ENCODE data around the gene PITX1.
A peak's percentile ranks its signal among the peaks of the same experiment; 100 is the strongest.

The PITX1 gene

DNA sequence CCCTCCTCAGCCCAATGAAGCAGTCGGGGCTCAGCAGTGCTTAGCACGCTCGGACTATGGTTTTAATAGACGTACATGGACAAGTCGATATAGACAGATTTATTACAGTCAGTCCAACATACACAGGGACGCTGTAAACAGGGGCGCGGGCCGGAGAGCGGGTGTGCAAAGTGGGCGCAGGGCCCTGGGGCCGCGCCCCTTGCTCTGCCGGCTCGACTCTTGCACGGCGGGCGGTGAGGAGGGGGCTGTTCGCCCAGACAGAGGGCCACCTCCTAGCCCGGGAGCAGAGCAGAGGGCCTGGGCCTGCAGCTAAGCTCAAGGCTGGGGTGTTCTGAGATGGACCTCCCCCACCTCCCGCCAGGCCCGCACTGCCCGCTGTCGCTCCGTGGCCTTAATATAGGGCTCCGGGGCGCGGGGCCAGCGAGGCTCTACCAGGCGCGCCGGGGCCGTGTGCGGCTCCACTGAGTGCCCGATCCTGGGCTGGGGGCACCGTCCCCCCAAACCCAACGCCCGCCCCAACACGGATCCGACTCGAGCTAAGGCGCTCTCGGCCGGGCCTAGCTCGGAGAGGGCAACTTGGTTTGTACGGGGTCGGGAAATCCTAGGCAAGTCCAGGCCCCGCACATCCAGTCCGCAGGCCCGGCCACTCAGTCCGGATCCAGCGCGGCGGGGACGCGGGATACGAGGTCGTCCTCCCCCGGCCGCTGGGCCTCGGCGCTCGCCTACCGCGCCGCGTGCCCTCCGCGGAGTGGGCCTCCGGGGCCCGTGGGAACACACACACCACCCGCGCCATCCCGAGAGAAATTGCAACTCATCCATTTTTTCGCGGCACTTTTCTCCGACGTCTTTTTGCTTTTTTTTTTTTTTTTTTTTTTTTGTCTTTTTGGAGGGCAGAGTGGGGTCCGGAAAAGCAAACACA is 6.1 kb downstream of the PITX1 start:
- no peak for DNase-seq

DNA sequence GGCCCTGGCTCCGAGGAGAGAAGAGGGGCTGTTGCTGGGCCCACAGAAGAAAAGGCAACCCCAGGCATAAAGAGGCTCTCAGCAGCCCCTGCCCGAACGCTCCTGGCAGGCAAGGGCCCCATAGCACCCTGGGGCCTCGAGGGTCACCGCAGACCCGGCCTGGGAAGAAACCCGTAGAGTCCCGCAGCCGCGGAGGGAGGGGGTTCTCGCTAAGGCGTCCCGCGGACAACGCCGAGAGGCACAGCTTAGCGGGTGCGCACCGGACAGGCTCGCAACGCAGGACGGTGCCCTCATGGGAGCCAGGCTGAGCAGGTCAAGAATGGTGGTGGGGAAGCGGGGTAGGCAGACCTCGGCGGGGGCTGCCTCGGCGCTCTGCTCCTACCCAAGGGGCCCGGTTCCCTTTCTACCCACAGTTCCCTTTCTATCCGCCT is 6.7 kb downstream of the PITX1 start:
- no peak for DNase-seq

DNA sequence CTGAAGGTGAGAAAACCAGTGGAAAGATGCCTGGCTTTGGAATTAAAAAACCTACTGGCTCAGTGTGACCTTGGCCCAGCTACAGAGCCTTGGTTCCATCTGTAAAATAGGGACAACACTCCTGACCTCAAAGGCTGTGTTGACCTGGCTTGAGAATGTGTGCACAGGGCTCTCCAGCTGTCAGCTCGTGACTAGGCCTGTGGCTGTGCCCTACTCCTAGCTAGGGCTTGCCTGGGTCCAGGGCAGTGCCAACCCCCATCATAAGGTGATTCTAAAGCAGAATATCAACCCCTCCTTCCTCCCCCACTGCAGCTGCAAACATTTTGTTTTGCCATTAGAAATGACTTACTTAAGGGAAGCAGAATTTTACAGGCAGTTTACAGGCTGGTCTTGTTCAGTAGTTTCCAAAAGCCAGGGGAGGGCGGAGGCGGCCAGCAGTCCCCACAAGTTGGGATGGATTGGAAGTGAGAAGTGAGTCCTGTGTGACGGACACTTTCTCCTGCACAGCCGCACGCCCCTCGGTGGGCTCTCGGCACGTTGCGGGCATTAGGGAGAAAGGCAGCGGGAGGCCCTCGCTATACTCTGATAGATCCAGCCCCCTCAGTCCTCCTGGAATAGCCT is 7.3 kb downstream of the PITX1 start:
- DNase-seq, result no peak

DNA sequence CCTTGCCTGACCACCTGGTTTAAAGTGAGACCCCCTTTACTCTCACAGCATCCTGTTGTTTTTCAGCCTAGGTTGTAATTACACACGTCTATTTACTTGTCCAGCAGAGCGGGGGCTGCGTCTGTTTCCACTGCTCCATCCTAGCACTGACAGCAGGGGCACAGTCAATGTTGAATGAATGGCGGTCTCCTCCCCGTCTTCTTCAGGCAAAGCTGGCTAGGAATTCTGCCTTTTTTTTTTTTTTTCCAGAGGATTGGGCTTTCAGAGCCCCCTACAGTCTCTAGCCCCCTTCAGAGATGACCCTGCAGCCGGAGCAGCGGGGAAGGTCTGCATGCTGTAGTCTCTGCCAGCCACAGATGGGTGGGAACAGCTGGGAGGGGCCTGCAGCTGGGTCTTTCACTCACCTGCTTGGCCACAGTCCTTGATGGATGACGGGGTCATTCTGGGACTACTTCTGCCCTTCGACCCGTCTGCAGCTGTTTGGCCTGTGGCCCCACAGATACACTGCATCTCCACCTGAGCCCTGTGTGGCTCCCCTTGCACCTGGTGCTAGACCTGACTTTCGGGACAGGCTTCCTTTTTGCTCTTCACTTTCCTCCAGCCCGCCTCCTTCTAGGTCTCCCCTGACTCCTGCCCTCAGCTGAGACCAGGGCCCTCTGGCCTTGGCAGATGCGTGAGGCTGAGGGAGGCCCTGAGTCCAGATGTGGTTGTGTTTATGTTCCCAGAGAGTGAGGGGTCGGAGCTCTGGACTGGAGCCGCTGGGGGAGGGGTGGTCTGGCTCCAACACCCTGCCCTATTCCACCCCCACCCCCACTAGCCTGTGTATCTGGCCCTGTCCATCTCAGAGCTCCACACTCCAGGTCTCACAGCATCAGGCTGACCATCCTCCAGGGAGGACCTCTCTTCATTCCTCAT is 8.0 kb downstream of the PITX1 start:
- DNase-seq, result no peak

DNA sequence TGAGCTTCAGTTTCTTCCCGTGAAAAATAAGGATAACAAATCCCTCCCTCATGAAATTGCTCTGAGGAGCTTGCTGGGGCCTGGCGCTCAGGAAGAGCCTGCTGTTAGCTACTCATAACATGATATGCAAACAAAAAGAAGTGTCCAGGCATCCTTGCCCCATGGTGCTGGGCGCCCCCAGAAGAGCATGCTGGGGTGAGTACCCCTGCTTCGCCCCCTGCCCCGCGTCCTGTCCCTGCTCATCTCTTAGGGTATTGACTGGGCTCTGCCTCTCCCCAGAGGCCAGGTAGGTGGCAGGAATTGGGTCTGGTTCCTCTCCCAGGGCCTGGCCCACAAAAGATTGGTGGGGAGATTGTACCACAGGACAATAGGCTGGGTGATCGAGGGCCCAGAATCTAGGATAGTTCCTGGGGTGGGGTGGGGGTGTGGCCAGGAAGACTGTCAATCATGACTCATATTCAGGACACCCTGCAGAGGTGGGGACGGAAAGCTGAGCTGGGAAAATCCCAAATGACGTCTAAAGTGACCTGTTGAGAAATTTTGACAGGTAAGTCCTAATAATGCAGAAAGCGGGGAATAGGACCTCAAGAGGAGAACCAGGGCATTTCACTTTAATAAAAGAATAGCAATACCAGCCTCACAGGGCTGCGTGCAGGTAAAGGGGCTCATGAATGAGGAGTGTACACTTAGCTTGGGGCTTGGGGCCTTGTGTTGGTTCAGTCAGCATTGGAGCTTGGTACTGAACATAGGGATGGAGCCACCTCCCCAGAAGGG is 8.9 kb downstream of the PITX1 start:
- DNase-seq, result no peak

- no peak for DNase-seq
Observed at GRCh38 chr5:135020111-135020895, 13.7 kb downstream of the PITX1 start.

- DNase-seq, result no peak
Observed at GRCh38 chr5:135019314-135019713, 14.7 kb downstream of the PITX1 start.

GRCh38 chr5:135018457-135018856 is 15.6 kb downstream of the PITX1 start:
- DNase-seq, result no peak

GRCh38 chr5:135016861-135017290 is 17.2 kb downstream of the PITX1 start:
- DNase-seq, result no peak

DNA sequence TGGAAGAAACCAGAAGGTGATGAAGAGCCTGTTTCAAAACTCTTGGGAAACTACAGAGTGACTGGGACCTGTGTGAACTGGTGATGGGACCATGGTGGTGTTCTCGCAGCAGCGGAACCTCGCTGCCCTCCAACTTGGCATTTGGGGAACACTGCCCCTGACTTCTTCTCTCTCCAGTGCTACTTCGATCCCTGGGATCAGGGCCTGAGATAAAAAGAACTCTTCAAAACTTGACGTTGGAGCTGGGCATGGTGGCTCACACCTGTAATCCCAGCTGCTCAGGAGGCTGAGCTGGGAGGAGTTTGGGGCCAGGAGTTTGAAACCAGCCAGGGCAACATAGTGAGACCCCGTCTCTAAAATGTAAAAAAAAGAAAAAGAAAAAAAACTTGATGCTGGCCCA is 18.1 kb downstream of the PITX1 start:
- DNase-seq, result no peak

- peak; percentile 38 for DNase-seq
Observed at GRCh38 chr5:135013947-135014570, 20.0 kb downstream of the PITX1 start.

DNA sequence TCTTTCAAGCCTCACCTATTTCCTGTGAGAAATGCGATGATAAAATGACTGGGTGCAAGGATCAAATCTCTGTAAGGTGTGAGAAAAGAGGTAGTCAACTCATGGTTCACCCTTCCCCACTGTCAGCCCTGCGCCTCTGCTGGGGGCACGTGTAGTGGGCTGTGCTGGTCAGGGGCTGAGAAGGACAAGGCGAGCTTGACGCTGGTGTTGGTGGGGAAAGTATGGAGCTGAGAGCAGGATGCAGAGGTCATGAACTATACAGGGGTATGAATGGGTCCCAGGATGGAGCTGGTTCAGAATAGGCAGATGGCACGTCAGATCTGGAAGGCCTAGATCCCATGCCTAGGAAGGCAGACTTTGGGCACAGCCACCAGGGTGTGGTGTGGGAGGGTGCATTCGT is 20.6 kb downstream of the PITX1 start:
- DNase-seq, result no peak

GRCh38 chr5:135012951-135013391 is 21.1 kb downstream of the PITX1 start:
- no peak for DNase-seq

- no peak for DNase-seq
Observed at GRCh38 chr5:135012033-135012588, 21.9 kb downstream of the PITX1 start.

GRCh38 chr5:135011355-135012032 is 22.5 kb downstream of the PITX1 start:
- no peak for DNase-seq

- no peak for DNase-seq
Observed at GRCh38 chr5:135010502-135011354, 23.3 kb downstream of the PITX1 start.

DNA sequence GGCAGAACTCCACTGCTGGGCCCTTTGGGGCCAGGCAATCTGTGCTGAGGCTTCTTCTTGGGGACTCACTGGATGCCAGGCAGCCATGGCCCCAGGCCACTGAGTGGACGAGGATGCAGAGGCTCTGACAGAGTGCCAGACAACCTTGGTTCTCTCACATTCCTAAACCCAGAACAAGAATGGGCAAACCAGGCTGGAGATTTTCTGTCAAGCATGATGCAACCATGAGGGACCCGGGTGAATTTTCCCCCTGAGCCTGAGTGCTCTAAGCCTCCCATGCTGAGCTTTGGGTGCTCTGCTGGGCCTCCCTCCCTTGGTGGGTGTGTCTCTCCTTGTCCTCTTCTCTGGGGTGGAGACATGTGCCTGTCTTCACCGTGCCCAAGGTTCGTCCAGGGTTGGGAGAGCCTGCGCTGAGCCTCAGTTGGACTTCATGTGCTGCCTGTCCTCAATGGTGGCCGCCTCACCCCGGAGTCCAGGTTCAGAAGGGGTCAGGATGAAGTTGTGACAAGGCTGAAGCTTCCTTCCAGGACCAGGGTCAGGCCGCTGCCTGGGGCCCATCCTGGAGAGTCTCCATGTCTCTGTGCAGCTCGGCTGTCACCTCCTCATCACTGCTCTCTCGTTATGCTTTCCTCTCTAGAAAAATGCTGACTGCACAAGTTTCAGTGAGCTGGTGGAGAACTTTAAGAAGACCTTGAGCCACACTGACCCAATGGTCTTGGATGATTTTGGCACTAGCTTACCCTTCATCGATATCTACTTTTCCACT is 24.1 kb downstream of the PITX1 start:
- DNase-seq, result no peak
